C1 segment of cervical spinal cord (tissue), 14 donors: ENCODE measurements around the gene GLCE.
A peak's percentile ranks its signal among the peaks of the same experiment; 100 is the strongest.

Experiments
- DNase-seq, 14 donors: peaks; one replicate each; lab custom pipeline; 2025; lab: John Stamatoyannopoulos, UW

GLCE gene

GRCh38 chr15:69160141-69160993, at the start of gene GLCE:
TSS of gene GLCE (plus strand) at chr15:69160635. CDS start at chr15:69255807, 95,172 bp downstream.
- DNase-seq: peak; percentile 55 to 98 (median 92)

- no peak for DNase-seq
Measured at GRCh38 chr15:69114331-69114928, 46.0 kb upstream of the GLCE start.

GRCh38 chr15:69115031-69115430, 45.4 kb upstream of the GLCE start:
- DNase-seq: no peak

GRCh38 chr15:69116391-69116790, 44.0 kb upstream of the GLCE start:
- no peak for DNase-seq

GRCh38 chr15:69117431-69117871, 43.0 kb upstream of the GLCE start:
- DNase-seq: peak in 1 of 14 donors; percentile 31

GRCh38 chr15:69118089-69118488, 42.3 kb upstream of the GLCE start:
- DNase-seq: peak in 1 of 14 donors; percentile 40

GRCh38 chr15:69119001-69119400, 41.4 kb upstream of the GLCE start:
- no peak for DNase-seq

GRCh38 chr15:69119683-69120395, 40.6 kb upstream of the GLCE start:
- DNase-seq: peak in 1 of 14 donors; percentile 14

- no peak for DNase-seq
Measured at GRCh38 chr15:69120732-69121131, 39.7 kb upstream of the GLCE start.

- DNase-seq: no peak
Measured at GRCh38 chr15:69121198-69121828, 39.1 kb upstream of the GLCE start.

GRCh38 chr15:69125236-69125635, 35.2 kb upstream of the GLCE start:
- peak in 1 of 14 donors; percentile 11 for DNase-seq

- no peak for DNase-seq
Measured at GRCh38 chr15:69126054-69126469, 34.4 kb upstream of the GLCE start.

- DNase-seq: no peak
Measured at GRCh38 chr15:69127306-69127705, 33.1 kb upstream of the GLCE start.

GRCh38 chr15:69128667-69129311, 31.6 kb upstream of the GLCE start:
- peak in 8 of 14 donors; percentile 11 to 67 (median 27) for DNase-seq

- peak in 8 of 14 donors; percentile 2 to 40 (median 20) for DNase-seq
Measured at GRCh38 chr15:69131362-69132220, 28.8 kb upstream of the GLCE start.

GRCh38 chr15:69132430-69132829, 28.0 kb upstream of the GLCE start:
- DNase-seq: no peak

GRCh38 chr15:69132977-69133861, 27.2 kb upstream of the GLCE start:
- peak in 6 of 14 donors; percentile 9 to 99 (median 32) for DNase-seq

- no peak for DNase-seq
Measured at GRCh38 chr15:69133862-69134519, 26.4 kb upstream of the GLCE start.

- DNase-seq: no peak
Measured at GRCh38 chr15:69134791-69135190, 25.6 kb upstream of the GLCE start.
